HG02970 (cell line): Measurements from ENCODE around the gene MICB.
"Not testable (repeated sequence)": the region's sequence is repeated elsewhere in the genome, so short reads cannot be mapped to it uniquely, and the experiment has no call there.

ENCODE experiments used
- ATAC-seq: cut with Tn5 transposase; IDR thresholded peaks from one replicate; pipeline ENCODE4 v1.9.1; 2021; ENCODE audit warnings: mild to moderate bottlenecking, moderate library complexity, moderate number of reproducible peaks; ENCODE audit not compliant: unreplicated experiment, low FRiP score

Gene MICB

GRCh38 chr6:31473780-31474761 is 23.9 kb upstream of the MICB start:
- no peak for ATAC-seq

GRCh38 chr6:31474871-31475286 is 23.1 kb upstream of the MICB start:
- ATAC-seq: no peak

- ATAC-seq: no peak
These were observed 21.3 kb upstream of the MICB start for GRCh38 chr6:31476515-31477139.

GRCh38 chr6:31477521-31477920 is 20.4 kb upstream of the MICB start:
- ATAC-seq: no peak

GRCh38 chr6:31478186-31478950 is 19.6 kb upstream of the MICB start:
- ATAC-seq: no peak

GRCh38 chr6:31479151-31479932 is 18.6 kb upstream of the MICB start:
- no peak for ATAC-seq

GRCh38 chr6:31479933-31480535 is 17.9 kb upstream of the MICB start:
- no peak for ATAC-seq

- ATAC-seq: no peak
These were observed 17.4 kb upstream of the MICB start for GRCh38 chr6:31480574-31480973.

GRCh38 chr6:31483392-31483791 is 14.6 kb upstream of the MICB start:
- no peak for ATAC-seq

GRCh38 chr6:31485055-31485454 is 12.9 kb upstream of the MICB start:
- ATAC-seq: no peak

- ATAC-seq: not testable (repeated sequence)
These were observed 11.7 kb upstream of the MICB start for GRCh38 chr6:31486065-31486837.

- not testable (repeated sequence) for ATAC-seq
These were observed 10.3 kb upstream of the MICB start for GRCh38 chr6:31487674-31488073.

GRCh38 chr6:31489086-31489485 is 8.9 kb upstream of the MICB start:
- no peak for ATAC-seq

GRCh38 chr6:31490115-31490873 is 7.7 kb upstream of the MICB start:
- ATAC-seq: no peak

- not testable (repeated sequence) for ATAC-seq
These were observed 4.4 kb upstream of the MICB start for GRCh38 chr6:31493550-31493874.

- ATAC-seq: no peak
These were observed 3.9 kb upstream of the MICB start for GRCh38 chr6:31493875-31494694.

- ATAC-seq: no peak
These were observed 2.4 kb upstream of the MICB start for GRCh38 chr6:31495580-31495979.

- not testable (repeated sequence) for ATAC-seq
These were observed 1.1 kb upstream of the MICB start for GRCh38 chr6:31496826-31497225.
